HCT116 (cell line): ENCODE results near the gene MAP10.

ENCODE experiments used
- EZH2 ChIP-seq: fragments of 200-600 bp; sonication (generic); IDR thresholded peaks from 2 replicates; pipeline ENCODE4 v1.6.1; 2017; ENCODE audit warnings: antibody characterized with exemption, mixed run types
- EZH2phosphoT487 ChIP-seq: fragments of 200-600 bp; IDR thresholded peaks from 2 replicates; pipeline ENCODE4 v1.6.1; 2018; ENCODE audit warnings: antibody characterized with exemption, borderline replicate concordance
- JUND ChIP-seq: IDR thresholded peaks from 2 replicates; pipeline ENCODE4 v1.6.1; 2012
- POLR2A ChIP-seq: IDR thresholded peaks from 2 replicates; pipeline ENCODE4 v1.7.0; 2011; ENCODE audit warnings: borderline replicate concordance; ENCODE audit not compliant: insufficient read depth, insufficient read length; ENCODE audit errors: extremely low read depth
- RAD21 ChIP-seq: IDR thresholded peaks from 2 replicates; pipeline ENCODE4 v1.6.1; 2012; ENCODE audit warnings: low read depth, mild to moderate bottlenecking
- SIN3A ChIP-seq: IDR thresholded peaks from 2 replicates; pipeline ENCODE4 v1.6.1; 2012; ENCODE audit warnings: low read depth
- SP1 ChIP-seq: IDR thresholded peaks from 2 replicates; pipeline ENCODE4 v1.6.1; 2012; ENCODE audit warnings: low read depth
- SRF ChIP-seq: IDR thresholded peaks from 2 replicates; pipeline ENCODE4 v1.6.1; 2012; ENCODE audit warnings: low read depth
- TF ChIP-seq, protein P1 (sequence below), 3 experiments: fragments of 200-600 bp in 1 of 3; sonication (generic) in 1 of 3; IDR thresholded peaks in 2 of 3; conservative IDR thresholded peaks in 1 of 3; 2 replicates each; pipeline ENCODE4 v1.5.1; 2012 to 2017; ENCODE audit warnings: low read depth in 2 of 3, low read length in 2 of 3, antibody characterized with exemption in 1 of 3, borderline replicate concordance in 1 of 3, control low read depth in 1 of 3, mild to moderate bottlenecking in 1 of 3, mixed read lengths in 1 of 3, mixed run types in 1 of 3, moderate library complexity in 1 of 3; ENCODE audit not compliant: insufficient read depth in 1 of 3

- TF ChIP-seq EZH2 (no peak), JUND (no peak), POLR2A (no peak), SP1 (no peak), RAD21 (no peak), SIN3A (no peak), EZH2phosphoT487 (no peak), SRF (no peak)
- TF ChIP-seq, protein P1, sequence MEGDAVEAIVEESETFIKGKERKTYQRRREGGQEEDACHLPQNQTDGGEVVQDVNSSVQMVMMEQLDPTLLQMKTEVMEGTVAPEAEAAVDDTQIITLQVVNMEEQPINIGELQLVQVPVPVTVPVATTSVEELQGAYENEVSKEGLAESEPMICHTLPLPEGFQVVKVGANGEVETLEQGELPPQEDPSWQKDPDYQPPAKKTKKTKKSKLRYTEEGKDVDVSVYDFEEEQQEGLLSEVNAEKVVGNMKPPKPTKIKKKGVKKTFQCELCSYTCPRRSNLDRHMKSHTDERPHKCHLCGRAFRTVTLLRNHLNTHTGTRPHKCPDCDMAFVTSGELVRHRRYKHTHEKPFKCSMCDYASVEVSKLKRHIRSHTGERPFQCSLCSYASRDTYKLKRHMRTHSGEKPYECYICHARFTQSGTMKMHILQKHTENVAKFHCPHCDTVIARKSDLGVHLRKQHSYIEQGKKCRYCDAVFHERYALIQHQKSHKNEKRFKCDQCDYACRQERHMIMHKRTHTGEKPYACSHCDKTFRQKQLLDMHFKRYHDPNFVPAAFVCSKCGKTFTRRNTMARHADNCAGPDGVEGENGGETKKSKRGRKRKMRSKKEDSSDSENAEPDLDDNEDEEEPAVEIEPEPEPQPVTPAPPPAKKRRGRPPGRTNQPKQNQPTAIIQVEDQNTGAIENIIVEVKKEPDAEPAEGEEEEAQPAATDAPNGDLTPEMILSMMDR (IDR thresholded peaks at IDR 0.05 in 2 of 3, conservative IDR thresholded peaks at IDR 0.05 in 1 of 3; ENCODE audit: borderline replicate concordance in 1 of 3, insufficient read depth in 1 of 3, low read depth in 2 of 3, low read length in 2 of 3) = no peak
Measured at GRCh38 chr1:232773752-232774151, 31.5 kb upstream of the MAP10 start.
